Ramos (cell line): Measurements from ENCODE around the gene SLC3A2.
"Not testable (repeated sequence)": the region's sequence is repeated elsewhere in the genome, so short reads cannot be mapped to it uniquely, and the experiment has no call there.

Experiments used
- in situ Hi-C: fragments of 300-500 bp; cut with MboI; formaldehyde crosslinking; loops from one replicate; pipeline ENCODE4 v1.14.3; 2022; ENCODE audit warnings: low sequenced_read_pairs; ENCODE audit not compliant: unreplicated experiment

Gene SLC3A2

GRCh38 chr11:62850911-62851806, 29.5 kb upstream of the SLC3A2 start:
- in situ Hi-C loops, result no loop called here

GRCh38 chr11:62851807-62852522, 28.7 kb upstream of the SLC3A2 start:
- in situ Hi-C loops, result no loop called here

- in situ Hi-C loops, result no loop called here
Observed at GRCh38 chr11:62852523-62853188, 28.0 kb upstream of the SLC3A2 start.

GRCh38 chr11:62853279-62853965, 27.3 kb upstream of the SLC3A2 start:
- in situ Hi-C loops, result no loop called here

- in situ Hi-C loops, result no loop called here
Observed at GRCh38 chr11:62854013-62854824, 26.5 kb upstream of the SLC3A2 start.

GRCh38 chr11:62854825-62855570, 25.7 kb upstream of the SLC3A2 start:
- in situ Hi-C loops, result no loop called here

- in situ Hi-C loops, result no loop called here
Observed at GRCh38 chr11:62855571-62856332, 24.9 kb upstream of the SLC3A2 start.

GRCh38 chr11:62856333-62856895, 24.3 kb upstream of the SLC3A2 start:
- in situ Hi-C loops, result no loop called here

- in situ Hi-C loops, result no loop called here
Observed at GRCh38 chr11:62857541-62857982, 23.1 kb upstream of the SLC3A2 start.

GRCh38 chr11:62858201-62858600, 22.5 kb upstream of the SLC3A2 start:
- in situ Hi-C loops, result no loop called here

GRCh38 chr11:62859281-62859703, 21.4 kb upstream of the SLC3A2 start:
- in situ Hi-C loops, result not testable (repeated sequence)

GRCh38 chr11:62860835-62861563, 19.7 kb upstream of the SLC3A2 start:
- in situ Hi-C loops, result loop anchor here (5.0 kb wide), 1 partner anchor 74 kb away; the partner anchor contains the start of gene TMEM179B

GRCh38 chr11:62861564-62862192, 19.0 kb upstream of the SLC3A2 start:
- in situ Hi-C loops, result loop anchor here (5.0 kb wide), 1 partner anchor 74 kb away; the partner anchor contains the start of gene TMEM179B

GRCh38 chr11:62863687-62864335, 16.9 kb upstream of the SLC3A2 start:
- in situ Hi-C loops, result loop anchor here (5.0 kb wide), 1 partner anchor 77 kb away; the partner anchor contains the start of gene TMEM179B

GRCh38 chr11:62865635-62866034, 15.1 kb upstream of the SLC3A2 start:
- in situ Hi-C loops, result no loop called here

GRCh38 chr11:62874851-62875250, 5.8 kb upstream of the SLC3A2 start:
- in situ Hi-C loops, result loop anchor here (25.0 kb wide), 1 partner anchor 463 kb away; the partner anchor contains the start of gene SCGB1A1
